GM12801 (cell line): Measurements from ENCODE around the gene C1orf116.

Source experiments
- CTCF ChIP-seq: IDR thresholded peaks from one replicate; pipeline ENCODE4 v1.5.1; 2011; ENCODE audit warnings: control low read depth; ENCODE audit not compliant: insufficient read length; ENCODE audit errors: extremely low read depth

C1orf116 gene

GRCh38 chr1:207033302-207033701, 746 bp upstream of the C1orf116 start:
- TF ChIP-seq CTCF: no peak

GRCh38 chr1:207031632-207032264, 808 bp downstream of the C1orf116 start:
- no peak for TF ChIP-seq CTCF

- TF ChIP-seq CTCF: no peak
Observed at GRCh38 chr1:207031016-207031415, 1.5 kb downstream of the C1orf116 start.

- no peak for TF ChIP-seq CTCF
Observed at GRCh38 chr1:207030522-207031009, 2.0 kb downstream of the C1orf116 start.

GRCh38 chr1:207029701-207030521, 2.6 kb downstream of the C1orf116 start:
- TF ChIP-seq CTCF: no peak

- TF ChIP-seq CTCF: no peak
Observed at GRCh38 chr1:207028884-207029650, 3.5 kb downstream of the C1orf116 start.

- TF ChIP-seq CTCF: no peak
Observed at GRCh38 chr1:207027921-207028320, 4.6 kb downstream of the C1orf116 start.
